Nephron progenitor cell (in vitro differentiated cells): ENCODE data around the gene IL34.
A peak's percentile ranks its signal among the peaks of the same experiment; 100 is the strongest.

ENCODE experiments used
- DNase-seq: peaks from one replicate; pipeline ENCODE4 v3.0.0; 2021
- H3K27ac Mint-ChIP-seq: 2 replicates; pipeline ENCODE4 v1.8.0; 2021; ENCODE audit warnings: mild to moderate bottlenecking, moderate library complexity, mixed read lengths
- H3K27me3 Mint-ChIP-seq: 2 replicates; pipeline ENCODE4 v1.8.0; 2021; ENCODE audit warnings: mild to moderate bottlenecking, low read depth, mixed read lengths; ENCODE audit not compliant: poor library complexity
- H3K36me3 Mint-ChIP-seq: 2 replicates; pipeline ENCODE4 v1.8.0; 2021; ENCODE audit warnings: low read depth, mixed read lengths
- H3K4me1 Mint-ChIP-seq: 2 replicates; pipeline ENCODE4 v1.8.0; 2021; ENCODE audit warnings: mixed read lengths
- H3K4me3 Mint-ChIP-seq: 2 replicates; pipeline ENCODE4 v1.8.0; 2021; ENCODE audit warnings: mild to moderate bottlenecking, moderate library complexity, mixed read lengths
- H3K9me3 Mint-ChIP-seq: 2 replicates; pipeline ENCODE4 v1.8.0; 2021; ENCODE audit warnings: mild to moderate bottlenecking, moderate library complexity, mixed read lengths
- TF ChIP-seq, protein P1 (sequence below): fragments of 200-600 bp; sonication (generic); IDR thresholded peaks from 2 replicates; pipeline ENCODE4 v1.5.0; 2021; ENCODE audit warnings: antibody characterized with exemption

The IL34 gene

DNA sequence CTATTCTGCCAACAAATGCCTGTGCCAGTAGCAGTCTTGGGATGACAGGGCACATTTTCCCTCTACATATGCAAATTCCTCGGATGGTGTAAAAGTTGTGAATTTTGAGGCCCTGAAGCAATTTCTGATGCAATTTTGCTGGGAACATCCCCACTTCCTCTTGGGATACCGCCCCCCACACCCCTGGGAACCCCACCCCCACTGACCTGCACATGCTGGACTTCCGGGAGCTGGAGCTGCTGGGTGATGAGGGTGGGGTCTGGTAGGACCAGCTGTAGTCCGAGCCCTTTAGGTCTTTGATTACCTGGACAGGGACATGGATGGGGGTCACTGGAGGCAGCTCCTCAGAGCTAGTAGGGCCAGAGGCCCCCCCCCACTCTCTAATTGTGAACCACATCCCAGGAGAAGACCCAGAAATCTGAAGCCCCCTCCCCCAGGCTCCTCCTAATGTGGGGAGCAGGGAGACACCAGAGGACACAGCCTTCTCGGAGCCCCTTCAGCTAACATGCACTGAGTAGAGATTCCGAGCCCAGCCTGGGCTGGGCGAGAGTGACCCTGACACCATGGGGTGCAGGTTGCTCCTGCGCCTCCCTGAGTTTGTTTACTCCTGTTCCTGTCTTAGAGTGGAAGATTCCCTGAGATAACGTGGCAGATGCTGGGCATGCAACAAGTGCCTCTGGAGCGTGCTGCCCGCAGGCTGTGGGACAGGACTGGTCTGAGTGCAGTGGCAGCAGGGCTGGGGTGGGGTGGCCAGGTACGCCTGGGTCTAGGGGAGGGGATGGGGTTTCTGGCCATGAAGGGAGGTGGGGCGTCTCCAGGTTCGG lies 30.5 kb downstream of the IL34 start:
- TF ChIP-seq, protein P1, sequence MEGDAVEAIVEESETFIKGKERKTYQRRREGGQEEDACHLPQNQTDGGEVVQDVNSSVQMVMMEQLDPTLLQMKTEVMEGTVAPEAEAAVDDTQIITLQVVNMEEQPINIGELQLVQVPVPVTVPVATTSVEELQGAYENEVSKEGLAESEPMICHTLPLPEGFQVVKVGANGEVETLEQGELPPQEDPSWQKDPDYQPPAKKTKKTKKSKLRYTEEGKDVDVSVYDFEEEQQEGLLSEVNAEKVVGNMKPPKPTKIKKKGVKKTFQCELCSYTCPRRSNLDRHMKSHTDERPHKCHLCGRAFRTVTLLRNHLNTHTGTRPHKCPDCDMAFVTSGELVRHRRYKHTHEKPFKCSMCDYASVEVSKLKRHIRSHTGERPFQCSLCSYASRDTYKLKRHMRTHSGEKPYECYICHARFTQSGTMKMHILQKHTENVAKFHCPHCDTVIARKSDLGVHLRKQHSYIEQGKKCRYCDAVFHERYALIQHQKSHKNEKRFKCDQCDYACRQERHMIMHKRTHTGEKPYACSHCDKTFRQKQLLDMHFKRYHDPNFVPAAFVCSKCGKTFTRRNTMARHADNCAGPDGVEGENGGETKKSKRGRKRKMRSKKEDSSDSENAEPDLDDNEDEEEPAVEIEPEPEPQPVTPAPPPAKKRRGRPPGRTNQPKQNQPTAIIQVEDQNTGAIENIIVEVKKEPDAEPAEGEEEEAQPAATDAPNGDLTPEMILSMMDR, result no peak
- Mint-ChIP-seq H3K9me3 (no peaks in the 10 kb centered on the region), H3K4me1 (peaks cover 5% of the 10 kb centered on the region)

DNA sequence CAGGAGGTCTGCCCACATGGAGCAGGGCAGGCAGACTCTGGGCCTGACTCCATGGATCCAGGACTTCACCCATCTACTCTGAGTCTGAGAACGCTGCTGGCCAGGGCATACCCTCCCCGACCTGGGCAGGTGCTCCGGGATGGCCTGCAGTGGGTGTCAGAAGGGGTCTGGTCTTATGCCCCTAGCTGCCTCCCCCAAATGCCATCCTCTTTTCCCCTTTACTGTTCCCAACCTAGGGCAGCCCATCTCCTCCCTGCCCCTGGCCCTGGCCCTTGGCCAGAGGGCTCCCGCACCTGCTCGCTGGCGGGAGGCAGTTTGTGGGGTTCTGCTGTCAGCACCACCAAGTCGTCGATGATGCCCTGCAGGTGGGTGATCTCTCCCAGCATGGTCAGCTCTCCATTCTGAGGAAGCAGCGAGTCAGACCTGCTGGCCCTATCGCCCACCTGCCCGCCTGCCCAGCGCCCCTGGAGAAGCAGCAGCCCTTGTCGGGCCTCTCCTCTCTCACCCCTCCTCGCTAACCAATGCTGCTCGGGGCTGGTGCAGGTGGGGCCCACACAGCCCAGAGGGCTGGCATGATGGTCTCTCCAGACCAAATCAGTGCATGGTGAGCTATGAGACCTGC lies 31.3 kb downstream of the IL34 start:
- Mint-ChIP-seq H3K27me3 (no peaks in the 10 kb centered on the region), H3K27ac (no peak overlapping the region), H3K4me3 (no peak overlapping the region), H3K36me3 (peaks cover 32% of the 10 kb centered on the region), H3K4me1 (peaks cover 8% of the 10 kb centered on the region), H3K9me3 (no peaks in the 10 kb centered on the region)
- no peak for DNase-seq
- TF ChIP-seq, protein P1, result no peak

More for the DNA sequence above, 30.5 kb downstream of the IL34 start:
- no peak for DNase-seq
- H3K27ac Mint-ChIP-seq, result no peak overlapping the region
- H3K36me3 Mint-ChIP-seq, result peaks cover 39% of the 10 kb centered on the region
- H3K27me3 Mint-ChIP-seq, result no peaks in the 10 kb centered on the region
- H3K4me3 Mint-ChIP-seq, result no peak overlapping the region

DNA sequence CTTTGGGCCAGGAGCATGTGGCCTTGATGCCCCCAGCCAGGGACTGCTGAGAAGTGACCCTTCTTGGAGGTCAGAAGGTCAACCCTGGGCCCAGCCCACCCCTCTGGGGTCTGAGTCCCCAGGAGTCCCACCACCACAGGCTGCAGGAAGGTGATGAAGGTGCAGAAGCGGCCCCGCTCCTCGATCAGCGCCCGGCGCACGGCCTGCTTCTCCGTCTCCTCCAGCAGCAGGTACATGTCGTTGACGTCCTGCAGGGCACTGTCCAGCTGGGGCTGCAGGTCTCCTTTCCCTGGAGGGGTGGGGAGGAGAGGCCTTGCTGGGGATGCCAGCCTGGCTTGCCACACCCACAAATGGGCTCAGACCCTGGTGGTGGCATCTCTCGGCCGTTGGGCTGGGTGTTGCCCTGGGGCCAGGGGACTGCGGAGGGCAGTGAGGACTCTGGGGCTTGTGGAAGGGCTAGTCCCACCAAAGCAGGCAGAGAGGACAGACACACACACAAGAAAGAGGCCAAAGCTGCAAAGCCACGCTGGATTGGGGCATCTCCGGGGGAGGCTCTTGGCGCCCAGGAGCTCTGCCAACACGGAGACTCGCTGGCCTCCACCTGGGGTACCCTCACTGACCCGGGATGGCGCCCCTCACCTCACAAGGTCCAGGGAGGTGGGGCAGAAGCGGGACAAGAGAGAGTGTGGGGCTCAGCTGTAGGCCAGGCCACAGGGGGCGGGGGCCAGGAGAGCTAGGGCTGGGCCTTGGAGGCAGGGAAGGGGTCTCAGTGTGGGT lies 31.9 kb downstream of the IL34 start:
- Mint-ChIP-seq H3K27me3 (no peaks in the 10 kb centered on the region), H3K4me3 (no peak overlapping the region), H3K36me3 (peaks cover 25% of the 10 kb centered on the region), H3K4me1 (peaks cover 12% of the 10 kb centered on the region), H3K9me3 (no peaks in the 10 kb centered on the region), H3K27ac (no peak overlapping the region)
- DNase-seq, result no peak
- TF ChIP-seq, protein P1, result no peak

DNA sequence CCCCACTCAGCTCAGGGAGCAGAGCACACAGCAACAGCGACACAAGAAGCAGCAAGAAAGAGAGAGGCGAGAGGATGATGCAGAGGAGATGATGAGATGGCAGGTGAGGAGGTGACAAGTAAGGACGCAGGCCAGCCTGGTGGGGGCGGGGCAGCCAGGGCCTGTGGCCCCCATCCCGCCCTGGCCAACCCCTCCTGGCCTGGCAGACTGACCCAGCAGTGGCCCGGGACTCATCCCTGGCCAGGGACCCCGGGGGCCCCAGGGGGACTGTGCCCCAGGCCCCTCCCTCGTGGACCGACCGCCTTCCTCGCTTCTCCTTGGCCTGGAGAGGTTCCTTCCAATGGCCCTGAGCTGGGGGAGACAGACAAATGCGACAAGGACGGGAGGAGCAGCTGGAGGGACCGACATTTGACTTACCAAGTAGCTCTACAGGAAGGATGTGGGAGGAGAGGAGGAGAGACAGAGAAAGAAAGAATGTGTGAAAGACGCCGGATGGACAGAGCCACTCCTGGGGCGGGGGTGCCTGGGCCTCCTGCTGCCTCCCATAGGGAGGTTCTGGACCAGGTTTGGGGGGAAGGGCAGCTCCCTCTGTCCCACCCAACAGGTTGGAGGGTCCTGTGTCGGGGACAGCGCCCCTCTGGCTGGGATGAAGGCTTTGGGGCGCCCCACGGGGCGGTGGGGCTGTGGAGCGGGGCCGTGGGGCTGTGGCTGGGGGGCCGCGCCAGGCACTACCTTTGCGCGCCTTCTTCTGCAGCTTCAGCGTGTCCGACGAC lies 32.7 kb downstream of the IL34 start:
- H3K4me1 Mint-ChIP-seq, result peaks cover 16% of the 10 kb centered on the region
- H3K9me3 Mint-ChIP-seq, result no peaks in the 10 kb centered on the region
- H3K4me3 Mint-ChIP-seq, result no peak overlapping the region
- no peaks in the 10 kb centered on the region for H3K27me3 Mint-ChIP-seq
- H3K36me3 Mint-ChIP-seq, result peaks cover 18% of the 10 kb centered on the region
- H3K27ac Mint-ChIP-seq, result no peak overlapping the region
- TF ChIP-seq, protein P1, result no peak
- DNase-seq, result no peak

DNA sequence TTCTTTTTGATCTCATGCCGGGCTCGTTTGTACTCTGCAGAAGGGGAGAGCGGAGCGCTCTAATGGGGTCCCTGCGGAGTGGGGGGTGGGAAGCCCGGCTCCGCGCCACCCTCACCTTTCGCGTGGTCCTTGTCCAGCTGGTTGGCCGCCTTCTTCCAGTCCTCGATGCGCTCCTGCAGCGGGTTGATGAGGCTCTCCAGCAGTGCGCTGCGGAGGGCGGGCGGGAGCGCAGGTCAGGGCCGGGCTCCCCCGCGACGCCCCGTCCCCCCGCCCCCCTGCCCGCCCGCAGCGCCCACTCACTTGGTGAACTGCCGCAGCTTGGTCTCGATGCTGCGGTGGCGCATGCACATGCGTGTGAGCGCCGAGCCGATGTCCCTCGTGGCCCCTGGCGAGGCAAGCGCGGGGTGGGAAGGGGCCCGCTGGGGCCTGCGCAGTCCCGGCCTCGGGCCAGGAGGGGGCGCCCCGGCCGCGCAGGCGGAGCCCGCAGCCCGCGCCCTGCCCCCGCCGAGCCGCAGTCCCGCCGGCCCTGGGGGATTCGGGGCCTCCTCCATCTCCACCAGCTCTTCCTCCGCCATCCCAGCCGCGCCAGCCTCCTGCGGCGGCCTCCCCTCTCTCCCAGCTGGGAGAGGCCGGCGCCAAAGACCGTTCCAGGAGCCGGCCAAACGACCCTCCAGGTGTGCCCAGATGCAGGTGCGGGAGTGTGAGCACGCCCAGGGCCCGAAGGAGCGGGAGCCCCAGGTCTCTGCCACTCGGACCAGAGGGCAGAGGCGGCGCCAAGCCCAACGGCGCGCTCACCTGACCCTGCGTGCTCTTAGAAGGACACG lies 33.5 kb downstream of the IL34 start:
- no peaks in the 10 kb centered on the region for H3K27me3 Mint-ChIP-seq
- TF ChIP-seq, protein P1, result peak; percentile 15
- H3K9me3 Mint-ChIP-seq, result no peaks in the 10 kb centered on the region
- peak; percentile 73 for DNase-seq
- H3K27ac Mint-ChIP-seq, result no peak overlapping the region
- H3K36me3 Mint-ChIP-seq, result peaks cover 18% of the 10 kb centered on the region
- no peak overlapping the region for H3K4me3 Mint-ChIP-seq
- H3K4me1 Mint-ChIP-seq, result peaks cover 17% of the 10 kb centered on the region
